ENCODE data around the gene NR1D1. TPM values are rescaled to one million over a fixed set of nuclear protein-coding genes. Genes with fewer than 3 reads are reported as not detected.

Gene NR1D1
- total and polyA plus RNA-seq, 2 of the 13 experiments (the other 11 are each of a cell fraction or from before 2014, with no cell fraction given): 2.1 to 2.7 TPM

GRCh38 chr17:40107522-40108174 lies 7.3 kb upstream of the NR1D1 start (continued):
- TF ChIP-seq KDM1A (CRISPR knock-in tag; IDR thresholded peaks at IDR 0.05): no peak
- TF ChIP-seq ARID5B (CRISPR knock-in tag; IDR thresholded peaks at IDR 0.05): no peak
- 0 out of 2 replicates have a peak, but pooled peaks have one; percentile 35 for TF ChIP-seq ZFP90 (CRISPR knock-in tag; IDR thresholded peaks at IDR 0.05; ENCODE audit: borderline replicate concordance)
- no peak for TF ChIP-seq SALL2 (CRISPR knock-in tag; IDR thresholded peaks at IDR 0.05)
- peak; percentile 43; the same call in 1 of the 2 replicates for TF ChIP-seq ZNF891 (CRISPR knock-in tag; IDR thresholded peaks at IDR 0.05)
- no peak for TF ChIP-seq NONO (IDR thresholded peaks at IDR 0.05)
- TF ChIP-seq NONO (CRISPR knock-in tag; conservative IDR thresholded peaks at IDR 0.05): no peak
- TF ChIP-seq RFXAP (CRISPR knock-in tag; IDR thresholded peaks at IDR 0.05; ENCODE audit: borderline replicate concordance): 0 out of 2 replicates have a peak, but pooled peaks have one; percentile 3
- no peak for TF ChIP-seq SATB2 (CRISPR knock-in tag; IDR thresholded peaks at IDR 0.05)
- TF ChIP-seq HBP1 (CRISPR knock-in tag; IDR thresholded peaks at IDR 0.05; ENCODE audit: low read depth): no peak
- no peak for TF ChIP-seq CERS6 (CRISPR knock-in tag; IDR thresholded peaks at IDR 0.05)
- no peak for TF ChIP-seq ZNF510 (CRISPR knock-in tag; IDR thresholded peaks at IDR 0.05; ENCODE audit: low read depth)
- 0 out of 2 replicates have a peak, but pooled peaks have one; percentile 8 for TF ChIP-seq REL (CRISPR knock-in tag; conservative IDR thresholded peaks at IDR 0.05)
- no peak; the same call in 1 of the 2 replicates for TF ChIP-seq EEA1 (CRISPR knock-in tag; IDR thresholded peaks at IDR 0.05; ENCODE audit: borderline replicate concordance)
- no peak for TF ChIP-seq WIZ (CRISPR knock-in tag; IDR thresholded peaks at IDR 0.05)
- TF ChIP-seq ZNF17 (CRISPR knock-in tag; IDR thresholded peaks at IDR 0.05): no peak
- TF ChIP-seq PTBP1 (IDR thresholded peaks at IDR 0.05; ENCODE audit: low read depth, low read length, poor library complexity, severe bottlenecking): no peak
- TF ChIP-seq NFIB (CRISPR knock-in tag; IDR thresholded peaks at IDR 0.05; ENCODE audit: borderline replicate concordance): no peak
- TF ChIP-seq GATAD2A (CRISPR knock-in tag; IDR thresholded peaks at IDR 0.05): peak; percentile 55; the same call in 1 of the 2 replicates
- no peak for TF ChIP-seq SUZ12 (IDR thresholded peaks at IDR 0.05; ENCODE audit: low read depth, low read length)
- TF ChIP-seq MTF1 (CRISPR knock-in tag; IDR thresholded peaks at IDR 0.05): no peak
- TF ChIP-seq SOX13 (IDR thresholded peaks at IDR 0.05): peak; percentile 34; the same call in 1 of the 2 replicates
- no peak for TF ChIP-seq SOX13 (CRISPR knock-in tag; conservative IDR thresholded peaks at IDR 0.05 in 1 of 2, IDR thresholded peaks at IDR 0.05 in 1 of 2)
- no peak for TF ChIP-seq MXD1 (CRISPR knock-in tag; IDR thresholded peaks at IDR 0.05)
- no peak for TF ChIP-seq REXO4 (CRISPR knock-in tag; IDR thresholded peaks at IDR 0.05; ENCODE audit: borderline replicate concordance)
